Activated effector memory CD4-positive, alpha-beta T cell treated with anti-CD3 and anti-CD28 coated beads, Interleukin-2, amount 50 U/mL, for 16 hours (primary cell): ENCODE data around the gene ADD1.

Experiments used
- DNase-seq: peaks from one replicate; pipeline ENCODE4 v3.0.0-alpha.2; 2020

Gene ADD1

GRCh38 chr4:2835978-2836377 lies 7.7 kb upstream of the ADD1 start:
- no peak for DNase-seq

- DNase-seq, result no peak
Measured at GRCh38 chr4:2836391-2836859, 7.2 kb upstream of the ADD1 start.

- no peak for DNase-seq
Measured at GRCh38 chr4:2837110-2837903, 6.3 kb upstream of the ADD1 start.

- peak; percentile 88 for DNase-seq
Measured at GRCh38 chr4:2837904-2838496, 5.6 kb upstream of the ADD1 start.

GRCh38 chr4:2839060-2839459 lies 4.6 kb upstream of the ADD1 start:
- DNase-seq, result no peak

GRCh38 chr4:2842687-2843262 lies 869 bp upstream of the ADD1 start:
- DNase-seq, result no peak

- DNase-seq, result no peak
Measured at GRCh38 chr4:2843941-2844584, 419 bp downstream of the ADD1 start.

- DNase-seq, result no peak
Measured at GRCh38 chr4:2846172-2846571, 2.5 kb downstream of the ADD1 start.

- DNase-seq, result no peak
Measured at GRCh38 chr4:2847302-2847871, 3.7 kb downstream of the ADD1 start.

- no peak for DNase-seq
Measured at GRCh38 chr4:2848449-2848848, 4.8 kb downstream of the ADD1 start.

GRCh38 chr4:2849267-2850152 lies 5.9 kb downstream of the ADD1 start:
- no peak for DNase-seq

- DNase-seq, result no peak
Measured at GRCh38 chr4:2850966-2851798, 7.5 kb downstream of the ADD1 start.

GRCh38 chr4:2852481-2852921 lies 8.9 kb downstream of the ADD1 start:
- no peak for DNase-seq

GRCh38 chr4:2855584-2855983 lies 11.9 kb downstream of the ADD1 start:
- DNase-seq, result no peak

- no peak for DNase-seq
Measured at GRCh38 chr4:2856266-2856665, 12.6 kb downstream of the ADD1 start.

GRCh38 chr4:2857349-2857927 lies 13.8 kb downstream of the ADD1 start:
- DNase-seq, result no peak

GRCh38 chr4:2858451-2859217 lies 15.0 kb downstream of the ADD1 start:
- DNase-seq, result no peak

- DNase-seq, result no peak
Measured at GRCh38 chr4:2859514-2859913, 15.9 kb downstream of the ADD1 start.

GRCh38 chr4:2860391-2861348 lies 17.0 kb downstream of the ADD1 start:
- no peak for DNase-seq
